T47D (cell line): ENCODE results near the gene NEUROD1.

Experiments
- DNase-seq, 2 experiments: peaks; one replicate each; pipeline versions ENCODE4 v3.0.0 to v3.0.0-alpha.2; 2011 to 2012; ENCODE audit warnings: low read depth in 1 of 2, low spot score in 1 of 2
- JUND ChIP-seq: IDR thresholded peaks from 2 replicates; pipeline ENCODE4 v1.6.1; 2012; ENCODE audit warnings: low read depth
- in situ Hi-C: cut with HindIII; loops from 2 replicates; pipeline ENCODE4 v1.10.0; 2016; ENCODE audit warnings: low sequenced_read_pairs, low pct_unique_long_range_greater_than_20kb

The NEUROD1 gene

GRCh38 chr2:181674461-181674860 is 5.9 kb downstream of the NEUROD1 start:
- in situ Hi-C loops, result no loop called here
- no peak for TF ChIP-seq JUND
- no peak for DNase-seq

GRCh38 chr2:181673173-181673572 is 7.1 kb downstream of the NEUROD1 start:
- DNase-seq, result no peak
- in situ Hi-C loops, result no loop called here
- TF ChIP-seq JUND, result no peak

GRCh38 chr2:181672255-181673008 is 7.9 kb downstream of the NEUROD1 start:
- TF ChIP-seq JUND, result no peak
- in situ Hi-C loops, result no loop called here
- DNase-seq, result no peak

GRCh38 chr2:181670632-181671031 is 9.7 kb downstream of the NEUROD1 start:
- DNase-seq, result no peak
- in situ Hi-C loops, result no loop called here
- TF ChIP-seq JUND, result no peak

- in situ Hi-C loops, result no loop called here
Observed at GRCh38 chr2:181667234-181667633, 13.1 kb downstream of the NEUROD1 start.

GRCh38 chr2:181662287-181662686 is 18.0 kb downstream of the NEUROD1 start:
- in situ Hi-C loops, result no loop called here
- TF ChIP-seq JUND, result no peak
- no peak for DNase-seq

More at GRCh38 chr2:181667234-181667633, 13.1 kb downstream of the NEUROD1 start:
- DNase-seq, result no peak
- no peak for TF ChIP-seq JUND

- DNase-seq, result peak in 1 of 2 experiments; percentile 50
- in situ Hi-C loops, result no loop called here
- no peak for TF ChIP-seq JUND
Observed at GRCh38 chr2:181660181-181660580, 20.1 kb downstream of the NEUROD1 start.

GRCh38 chr2:181658444-181658843 is 21.9 kb downstream of the NEUROD1 start:
- TF ChIP-seq JUND, result no peak
- no peak for DNase-seq
- in situ Hi-C loops, result no loop called here

- no peak for TF ChIP-seq JUND
- in situ Hi-C loops, result no loop called here
- no peak for DNase-seq
Observed at GRCh38 chr2:181657379-181657778, 22.9 kb downstream of the NEUROD1 start.

- no peak for TF ChIP-seq JUND
- DNase-seq, result no peak
- in situ Hi-C loops, result no loop called here
Observed at GRCh38 chr2:181656450-181657291, 23.6 kb downstream of the NEUROD1 start, which contains the start of gene CERKL. CERKL (minus strand) TSS chr2:181657105; CDS start chr2:181657006, 99 bp downstream.

- TF ChIP-seq JUND, result no peak
- no peak for DNase-seq
- in situ Hi-C loops, result no loop called here
Observed at GRCh38 chr2:181655519-181655918, 24.8 kb downstream of the NEUROD1 start.

- TF ChIP-seq JUND, result no peak
- no peak for DNase-seq
- in situ Hi-C loops, result no loop called here
Observed at GRCh38 chr2:181649436-181649979, 30.8 kb downstream of the NEUROD1 start.
